GM23338 (cell line): Measurements from ENCODE around the gene SUCLG1. TPM values are rescaled to one million over a fixed set of nuclear protein-coding genes. Genes with fewer than 3 reads are reported as not detected.
"Not testable (repeated sequence)": the region's sequence is repeated elsewhere in the genome, so short reads cannot be mapped to it uniquely, and the experiment has no call there.

Experiments used
- ATAC-seq: fragments of 200-7000 bp; cut with Tn5 transposase; 3 replicates; pipeline ENCODE4 v1.9.1; 2020
- DNase-seq: peaks from one replicate; pipeline ENCODE4 v3.0.0-alpha.2; 2015; ENCODE audit warnings: low spot score
- H2AFZ ChIP-seq: fragments of 200-600 bp; sonication (generic); 2 replicates; pipeline ENCODE4 v1.8.0; 2016; ENCODE audit warnings: antibody characterized with exemption, mild to moderate bottlenecking, moderate library complexity
- H3F3A ChIP-seq: fragments of 200-600 bp; sonication (generic); replicated peaks from 2 replicates; pipeline ENCODE4 v1.8.0; 2017; ENCODE audit warnings: antibody characterized with exemption, mixed run types, low read depth
- H3K27ac ChIP-seq: fragments of 200-600 bp; sonication (generic); 2 replicates; pipeline ENCODE4 v1.6.1; 2016; ENCODE audit warnings: low read depth
- H3K27me3 ChIP-seq: fragments of 200-600 bp; sonication (generic); 2 replicates; pipeline ENCODE4 v1.8.0; 2016; ENCODE audit warnings: mild to moderate bottlenecking, mixed run types, moderate library complexity; ENCODE audit not compliant: insufficient read depth
- H3K36me3 ChIP-seq: fragments of 200-600 bp; sonication (generic); 2 replicates; pipeline ENCODE4 v1.8.0; 2016; ENCODE audit warnings: mild to moderate bottlenecking; ENCODE audit not compliant: insufficient read depth
- H3K4me1 ChIP-seq: fragments of 200-600 bp; sonication (generic); 2 replicates; pipeline ENCODE4 v1.8.0; 2016; ENCODE audit warnings: mild to moderate bottlenecking, moderate library complexity; ENCODE audit not compliant: insufficient read depth
- H3K4me2 ChIP-seq: fragments of 200-600 bp; sonication (generic); 2 replicates; pipeline ENCODE4 v1.7.1; 2017; ENCODE audit warnings: mixed run types
- H3K4me3 ChIP-seq: fragments of 200-600 bp; sonication (generic); 2 replicates; pipeline ENCODE4 v1.6.1; 2016; ENCODE audit warnings: mixed run types
- H3K79me2 ChIP-seq: fragments of 200-600 bp; sonication (generic); replicated peaks from 2 replicates; pipeline ENCODE4 v1.8.0; 2017; ENCODE audit warnings: mild to moderate bottlenecking; ENCODE audit not compliant: insufficient read depth
- H3K9me2 ChIP-seq: fragments of 200-600 bp; sonication (generic); 2 replicates; pipeline ENCODE4 v1.8.0; 2017; ENCODE audit not compliant: insufficient read depth
- H4K20me1 ChIP-seq: fragments of 200-600 bp; sonication (generic); replicated peaks from 2 replicates; pipeline ENCODE4 v1.8.0; 2017; ENCODE audit warnings: mild to moderate bottlenecking; ENCODE audit not compliant: insufficient read depth
- H3K27ac Mint-ChIP-seq: 2 replicates; pipeline ENCODE4 v1.8.0; 2020; ENCODE audit warnings: inconsistent platforms, mild to moderate bottlenecking, moderate library complexity, mixed read lengths
- H3K27me3 Mint-ChIP-seq: 3 replicates; pipeline ENCODE4 v1.8.0; 2022; ENCODE audit warnings: low read depth, mild to moderate bottlenecking, moderate library complexity, mixed read lengths, inconsistent platforms; ENCODE audit not compliant: insufficient read depth, poor library complexity
- H3K36me3 Mint-ChIP-seq: 3 replicates; pipeline ENCODE4 v1.8.0; 2021; ENCODE audit warnings: low read depth, mild to moderate bottlenecking, inconsistent platforms, moderate library complexity, mixed read lengths
- H3K4me1 Mint-ChIP-seq: 3 replicates; pipeline ENCODE4 v1.8.0; 2020; ENCODE audit warnings: mild to moderate bottlenecking, inconsistent platforms, mixed read lengths
- H3K4me3 Mint-ChIP-seq: 3 replicates; pipeline ENCODE4 v1.8.0; 2021; ENCODE audit warnings: moderate library complexity, mild to moderate bottlenecking, inconsistent platforms, mixed read lengths
- H3K9me3 Mint-ChIP-seq: 3 replicates; pipeline ENCODE4 v1.8.0; 2020; ENCODE audit warnings: moderate library complexity, mild to moderate bottlenecking, inconsistent platforms, mixed read lengths
- CREB1 ChIP-seq: fragments of 250-450 bp; sonication (Bioruptor Pico); IDR thresholded peaks from 2 replicates; pipeline ENCODE4 v1.5.0; 2020; ENCODE audit warnings: low read depth, mild to moderate bottlenecking, moderate library complexity
- EZH2 ChIP-seq: fragments of 200-600 bp; sonication (generic); IDR thresholded peaks from one replicate; pipeline ENCODE4 v1.8.0; 2017; ENCODE audit warnings: antibody characterized with exemption, mild to moderate bottlenecking, low read depth; ENCODE audit not compliant: unreplicated experiment
- EZH2phosphoT487 ChIP-seq: fragments of 200-600 bp; sonication (generic); IDR thresholded peaks from one replicate; pipeline ENCODE4 v1.8.1; 2018; ENCODE audit warnings: antibody characterized with exemption; ENCODE audit not compliant: unreplicated experiment
- POLR2AphosphoS5 ChIP-seq: IDR thresholded peaks from 2 replicates; pipeline ENCODE4 v1.6.1; 2016; ENCODE audit warnings: antibody characterized with exemption, low read depth
- REST ChIP-seq: IDR thresholded peaks from one replicate; pipeline ENCODE4 v1.6.1; 2018; ENCODE audit warnings: antibody characterized with exemption; ENCODE audit not compliant: unreplicated experiment
- STAT1 ChIP-seq: IDR thresholded peaks from one replicate; pipeline ENCODE4 v1.6.1; 2016; ENCODE audit warnings: antibody characterized with exemption; ENCODE audit not compliant: unreplicated experiment
- ZNF114 ChIP-seq: fragments of 250-450 bp; sonication (Bioruptor Pico); IDR thresholded peaks from 2 replicates; pipeline ENCODE4 v1.5.0; 2020; ENCODE audit warnings: mild to moderate bottlenecking, moderate library complexity
- ZNF462 ChIP-seq: fragments of 250-450 bp; sonication (Bioruptor Pico); IDR thresholded peaks from 2 replicates; pipeline ENCODE4 v1.5.0; 2020; ENCODE audit warnings: mild to moderate bottlenecking, moderate library complexity
- polyA plus RNA-seq: library from polyadenylated mRNA; unstranded; fragments of >200 nt; fragmentation: Nextera tagmentation; extraction: Ambion mirVana; gene quantifications from 2 replicates; pipeline ENCODE4 v1.2.1, GENCODE V29; 2016
- total RNA-seq: library from RNA; depleted of rRNA; stranded (reverse); fragments of >200 nt; shearing (Covaris generic); gene quantifications from 2 replicates; pipeline ENCODE4 v1.2.3, GENCODE V29; 2014
- TF ChIP-seq, protein P1 (sequence below), 2 experiments: fragments of 200-600 bp in 1 of 2; sonication (generic) in 1 of 2; conservative IDR thresholded peaks; 2 replicates each; pipeline versions ENCODE4 v1.5.1 to v1.6.1; 2016 to 2017; ENCODE audit warnings: antibody characterized with exemption in 2 of 2, low read depth in 2 of 2, mild to moderate bottlenecking in 2 of 2, moderate library complexity in 1 of 2

The SUCLG1 gene
- total and polyA plus RNA-seq, 2 experiments from 2014 or later: 24.3 to 36.0 TPM

DNA sequence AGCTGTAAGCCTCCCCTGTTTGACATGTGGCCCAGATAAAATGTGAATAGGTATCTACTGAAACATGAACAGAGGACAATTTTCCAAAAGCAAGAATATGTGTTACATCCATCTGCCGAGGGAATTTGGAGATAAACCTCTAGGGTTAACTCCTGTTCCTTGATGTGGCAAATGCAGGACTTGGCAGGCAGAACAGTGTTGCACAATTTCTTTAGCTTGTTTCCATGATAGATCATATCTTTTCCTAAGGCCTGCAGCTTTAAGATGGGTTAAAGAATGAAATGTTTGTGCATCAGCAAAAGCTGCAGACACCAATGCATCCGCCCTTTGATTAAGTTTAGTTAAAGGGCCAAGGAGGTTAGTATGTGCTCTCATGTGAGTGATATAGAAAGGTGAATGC is 13.3 kb upstream of the SUCLG1 start:
- peaks cover 53% of the 10 kb centered on the region for H3K9me3 Mint-ChIP-seq
- H3K27ac ChIP-seq, DNase-seq, H3K4me3 Mint-ChIP-seq, H3K9me2 ChIP-seq, H3K4me2 ChIP-seq, H3K4me1 Mint-ChIP-seq, H3K4me3 ChIP-seq, H4K20me1 ChIP-seq, H3K36me3 ChIP-seq, H3K27ac Mint-ChIP-seq, H3F3A ChIP-seq, H2AFZ ChIP-seq, ATAC-seq, H3K79me2 ChIP-seq, H3K27me3 Mint-ChIP-seq, H3K4me1 ChIP-seq, H3K27me3 ChIP-seq: not testable (repeated sequence)
- peaks cover 27% of the 10 kb centered on the region for H3K36me3 Mint-ChIP-seq

GRCh38 chr2:84467389-84467788 is 8.3 kb upstream of the SUCLG1 start:
- H3K4me3 ChIP-seq: no peak overlapping the region
- no peak overlapping the region for H2AFZ ChIP-seq
- Mint-ChIP-seq H3K9me3 (peaks cover 59% of the 10 kb centered on the region), H3K27ac (no peak overlapping the region), H3K27me3 (peaks cover 2% of the 10 kb centered on the region), H3K4me3 (no peak overlapping the region), H3K4me1 (peaks cover 5% of the 10 kb centered on the region; the same call in 2 of the 3 replicates), H3K36me3 (peaks cover 25% of the 10 kb centered on the region)
- TF ChIP-seq ZNF114 (CRISPR knock-in tag) (no peak), EZH2 (no peak), EZH2phosphoT487 (no peak), STAT1 (no peak), ZNF462 (CRISPR knock-in tag) (no peak), CREB1 (no peak), REST (no peak), POLR2AphosphoS5 (no peak)
- TF ChIP-seq, protein P1, sequence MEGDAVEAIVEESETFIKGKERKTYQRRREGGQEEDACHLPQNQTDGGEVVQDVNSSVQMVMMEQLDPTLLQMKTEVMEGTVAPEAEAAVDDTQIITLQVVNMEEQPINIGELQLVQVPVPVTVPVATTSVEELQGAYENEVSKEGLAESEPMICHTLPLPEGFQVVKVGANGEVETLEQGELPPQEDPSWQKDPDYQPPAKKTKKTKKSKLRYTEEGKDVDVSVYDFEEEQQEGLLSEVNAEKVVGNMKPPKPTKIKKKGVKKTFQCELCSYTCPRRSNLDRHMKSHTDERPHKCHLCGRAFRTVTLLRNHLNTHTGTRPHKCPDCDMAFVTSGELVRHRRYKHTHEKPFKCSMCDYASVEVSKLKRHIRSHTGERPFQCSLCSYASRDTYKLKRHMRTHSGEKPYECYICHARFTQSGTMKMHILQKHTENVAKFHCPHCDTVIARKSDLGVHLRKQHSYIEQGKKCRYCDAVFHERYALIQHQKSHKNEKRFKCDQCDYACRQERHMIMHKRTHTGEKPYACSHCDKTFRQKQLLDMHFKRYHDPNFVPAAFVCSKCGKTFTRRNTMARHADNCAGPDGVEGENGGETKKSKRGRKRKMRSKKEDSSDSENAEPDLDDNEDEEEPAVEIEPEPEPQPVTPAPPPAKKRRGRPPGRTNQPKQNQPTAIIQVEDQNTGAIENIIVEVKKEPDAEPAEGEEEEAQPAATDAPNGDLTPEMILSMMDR (conservative IDR thresholded peaks at IDR 0.05; ENCODE audit: low read depth in 2 of 2): no peak
- no peaks in the 10 kb centered on the region for H3K36me3 ChIP-seq
- ATAC-seq (no peak), DNase-seq (no peak)
- H4K20me1 ChIP-seq: no peaks in the 10 kb centered on the region
- H3K27me3 ChIP-seq: no peaks in the 10 kb centered on the region
- H3K9me2 ChIP-seq: no peaks in the 10 kb centered on the region
- no peak overlapping the region for H3K4me2 ChIP-seq
- no peaks in the 10 kb centered on the region for H3F3A ChIP-seq
- H3K79me2 ChIP-seq: no peaks in the 10 kb centered on the region
- H3K4me1 ChIP-seq: peaks cover 4% of the 10 kb centered on the region; the same call in 1 of the 2 replicates
- no peak overlapping the region for H3K27ac ChIP-seq
